ENCODE results near the gene CRY2.
"Not testable (repeated sequence)": the region's sequence is repeated elsewhere in the genome, so short reads cannot be mapped to it uniquely, and the experiment has no call there.

CRY2 gene

DNA sequence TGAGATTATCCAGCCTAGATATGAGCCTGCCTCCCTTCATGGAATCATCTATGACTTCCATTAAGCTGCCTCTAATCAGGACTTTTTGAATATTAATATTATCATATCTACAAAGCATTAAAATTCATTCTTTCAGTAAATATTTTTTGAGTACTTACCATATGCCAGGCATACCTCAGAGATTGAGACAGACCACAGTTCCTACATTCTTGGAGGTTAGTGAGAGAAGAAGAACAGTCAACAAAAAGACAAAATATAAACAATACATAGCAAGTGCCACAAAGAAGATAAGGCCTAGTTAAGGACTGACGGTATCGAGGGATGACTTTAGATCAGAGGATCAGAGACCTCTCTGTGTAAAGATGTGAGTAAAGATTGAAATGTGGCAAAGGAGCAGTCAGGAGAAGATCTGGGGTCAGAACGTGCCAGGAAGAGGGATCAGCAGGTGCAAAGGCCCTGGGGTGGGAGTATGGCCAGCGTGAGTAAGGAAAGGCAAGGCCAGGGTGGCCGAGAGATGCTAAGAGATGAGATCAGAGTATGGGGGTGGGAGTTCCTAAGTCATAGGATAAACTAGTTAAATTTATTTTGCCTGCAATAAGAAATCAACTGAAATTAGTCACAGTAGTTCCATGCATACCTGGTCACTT, 26.9 kb upstream of the CRY2 start:
- FAIRE-seq (no peak), DNase-seq (ENCODE audit: insufficient read length, low spot score) (no peak)
- no peak for TF ChIP-seq POLR2A (IDR thresholded peaks at IDR 0.05; ENCODE audit: low read depth, low read length)

DNA sequence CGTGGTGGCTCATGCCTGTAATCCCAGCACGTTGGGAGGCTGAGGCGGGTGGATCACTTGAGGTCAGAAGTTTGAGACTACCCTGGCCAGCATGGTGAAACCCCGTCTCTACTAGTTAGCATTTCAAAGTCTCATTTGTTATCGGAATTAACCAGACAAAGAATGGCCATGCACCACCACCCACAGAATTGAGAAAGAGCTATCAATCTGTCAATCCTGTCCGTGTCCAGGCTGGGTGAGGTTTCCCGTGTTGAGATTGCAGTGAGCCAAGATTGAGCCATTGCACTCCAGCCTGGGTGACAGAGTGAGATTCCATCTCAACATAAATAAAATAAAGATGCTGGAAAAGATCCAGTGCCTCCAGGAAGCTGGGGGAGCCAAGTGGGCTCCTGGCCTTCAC, 20.8 kb upstream of the CRY2 start:
- FAIRE-seq = peak; percentile 90
- not testable (repeated sequence) for DNase-seq (ENCODE audit: insufficient read length, low spot score)

DNA sequence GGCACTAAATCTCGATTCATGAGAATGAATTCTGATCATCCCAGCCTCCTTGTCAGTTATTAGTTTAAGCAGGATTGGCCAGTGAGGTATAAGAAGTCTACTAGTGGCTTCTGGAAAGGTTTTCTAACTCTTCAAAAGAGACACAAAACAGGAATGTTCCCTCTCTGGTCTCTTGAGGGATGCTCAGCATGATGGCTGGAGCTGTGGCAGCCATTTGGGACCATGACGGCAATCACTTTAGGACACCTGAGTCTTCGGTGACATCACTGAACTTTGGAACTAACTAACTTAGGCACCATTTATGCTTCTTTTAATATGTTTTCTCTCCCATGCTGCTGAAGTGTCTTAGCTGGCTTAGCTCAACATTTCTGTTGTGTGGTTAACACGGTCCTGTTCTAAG, 20.2 kb upstream of the CRY2 start:
- DNase-seq (ENCODE audit: insufficient read length, low spot score) (no peak), FAIRE-seq (no peak)
- no peak for TF ChIP-seq POLR2A (IDR thresholded peaks at IDR 0.05; ENCODE audit: low read depth, low read length)

DNA sequence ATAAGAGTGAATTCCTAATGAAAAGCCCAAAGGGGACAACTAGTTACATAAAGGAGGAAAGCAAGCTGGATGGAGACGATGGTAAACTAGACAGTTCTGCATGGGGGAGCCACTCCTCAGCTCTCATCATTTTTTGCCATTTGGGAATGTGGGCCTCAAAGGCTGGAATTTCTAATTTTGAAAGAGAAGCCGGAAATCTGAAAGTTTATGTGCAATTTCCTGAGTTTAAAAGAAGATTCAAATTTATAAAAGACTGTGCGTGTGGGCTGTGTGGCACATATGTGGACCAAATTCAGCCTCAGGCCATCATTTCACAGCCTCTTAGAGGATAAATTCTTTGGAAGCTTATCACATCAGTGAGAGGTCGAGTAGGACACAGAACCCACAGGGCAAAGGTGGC, 18.3 kb upstream of the CRY2 start:
- no peak for FAIRE-seq
- TF ChIP-seq POLR2A (IDR thresholded peaks at IDR 0.05; ENCODE audit: low read depth, low read length) = no peak
- DNase-seq (ENCODE audit: insufficient read length, low spot score) = no peak

DNA sequence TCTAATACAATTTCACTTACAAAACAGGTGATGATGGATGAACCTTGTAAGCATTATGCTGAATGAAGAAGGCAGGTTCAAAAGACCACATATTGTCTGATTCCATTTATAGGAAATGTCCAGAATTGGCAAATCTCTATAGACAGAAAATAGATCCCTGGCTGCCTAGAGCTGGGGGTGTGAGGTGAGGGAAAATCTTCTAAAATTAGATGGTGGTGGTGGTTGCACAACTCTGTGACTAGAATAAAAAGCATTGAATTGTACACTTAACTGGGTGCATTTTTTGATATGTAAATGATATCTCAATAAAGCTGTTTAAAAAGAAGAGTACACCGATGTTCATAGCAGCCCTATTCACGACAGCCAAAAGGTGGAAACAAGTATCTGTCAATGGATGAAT, 16.7 kb upstream of the CRY2 start:
- FAIRE-seq = no peak
- TF ChIP-seq POLR2A (IDR thresholded peaks at IDR 0.05; ENCODE audit: low read depth, low read length) = no peak
- no peak for DNase-seq (ENCODE audit: insufficient read length, low spot score)

DNA sequence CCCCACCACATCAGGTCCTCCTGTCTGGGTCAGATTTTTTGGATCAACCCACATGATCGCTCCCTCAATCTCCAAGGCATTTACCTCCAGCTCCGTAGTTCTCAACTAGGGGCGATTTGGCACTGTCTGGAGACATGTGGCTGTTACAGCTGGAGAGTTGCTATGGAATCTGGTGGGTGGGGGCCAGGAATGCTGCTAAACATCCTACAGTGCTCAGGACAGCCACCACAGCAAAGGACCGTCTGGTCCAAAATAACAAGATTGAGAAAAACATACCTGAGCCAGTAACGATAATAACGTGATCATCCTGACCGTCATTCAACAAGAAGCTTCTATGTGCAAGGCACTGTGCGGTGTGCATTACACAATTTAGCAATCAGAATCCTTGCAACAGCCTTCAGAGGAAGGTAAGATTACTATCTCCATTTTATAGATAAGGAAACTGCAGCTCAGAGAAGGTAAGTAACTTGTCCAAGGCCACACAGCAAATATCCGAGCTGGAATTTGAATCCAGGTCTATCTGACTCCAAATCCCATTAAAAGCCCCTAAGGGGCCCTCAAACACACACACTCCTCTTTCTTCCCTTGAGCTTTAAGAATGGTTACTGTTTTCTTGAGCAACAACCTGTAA, 14.3 kb upstream of the CRY2 start:
- FAIRE-seq = no peak
- no peak for TF ChIP-seq POLR2A (IDR thresholded peaks at IDR 0.05; ENCODE audit: low read depth, low read length)
- DNase-seq (ENCODE audit: insufficient read length, low spot score) = no peak

DNA sequence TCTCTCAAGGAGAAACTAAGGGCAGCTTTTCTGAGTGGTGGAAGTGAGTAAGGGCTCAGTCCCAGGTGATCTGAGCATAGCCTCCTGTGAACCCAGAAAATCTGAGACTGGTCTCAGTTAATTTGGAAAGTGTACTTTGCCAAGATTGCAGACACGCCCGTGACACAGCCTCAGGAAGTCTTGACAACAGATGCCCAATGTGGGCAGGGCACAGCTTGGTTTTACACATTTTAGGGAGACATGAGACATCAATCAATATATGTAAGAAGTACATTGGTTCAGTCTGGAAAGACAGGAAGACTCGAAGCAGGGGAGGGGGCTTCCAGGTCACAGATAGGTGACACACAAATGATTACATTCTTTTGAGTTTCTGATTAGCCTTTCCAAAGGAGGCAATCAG, 13.5 kb upstream of the CRY2 start:
- DNase-seq (ENCODE audit: insufficient read length, low spot score) (no peak), FAIRE-seq (no peak)
- TF ChIP-seq POLR2A (IDR thresholded peaks at IDR 0.05; ENCODE audit: low read depth, low read length) = no peak

DNA sequence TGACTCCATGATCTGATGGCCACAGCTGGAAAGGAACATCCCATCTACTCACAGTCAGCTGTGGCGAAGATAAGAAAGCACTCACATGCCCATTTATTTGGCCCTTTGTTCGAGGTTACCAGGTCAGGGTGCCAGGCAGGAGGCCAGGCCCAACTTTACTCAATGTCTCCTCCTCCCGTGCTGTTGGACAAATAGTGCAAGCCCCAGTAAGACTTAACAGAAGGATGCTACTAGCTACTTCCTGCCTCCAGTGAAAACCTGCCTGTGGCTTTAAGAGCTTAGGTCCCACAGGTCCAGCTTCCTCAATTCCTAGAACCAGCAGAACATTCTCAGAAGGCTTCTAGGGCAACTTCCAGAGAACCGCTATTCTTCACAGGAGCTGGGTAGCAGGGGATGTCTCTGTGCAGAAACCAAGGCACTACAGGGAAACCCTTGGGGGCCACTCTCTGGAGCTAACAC, 12.9 kb upstream of the CRY2 start:
- FAIRE-seq (no peak), DNase-seq (ENCODE audit: insufficient read length, low spot score) (no peak)
- TF ChIP-seq POLR2A (IDR thresholded peaks at IDR 0.05; ENCODE audit: low read depth, low read length) = no peak

DNA sequence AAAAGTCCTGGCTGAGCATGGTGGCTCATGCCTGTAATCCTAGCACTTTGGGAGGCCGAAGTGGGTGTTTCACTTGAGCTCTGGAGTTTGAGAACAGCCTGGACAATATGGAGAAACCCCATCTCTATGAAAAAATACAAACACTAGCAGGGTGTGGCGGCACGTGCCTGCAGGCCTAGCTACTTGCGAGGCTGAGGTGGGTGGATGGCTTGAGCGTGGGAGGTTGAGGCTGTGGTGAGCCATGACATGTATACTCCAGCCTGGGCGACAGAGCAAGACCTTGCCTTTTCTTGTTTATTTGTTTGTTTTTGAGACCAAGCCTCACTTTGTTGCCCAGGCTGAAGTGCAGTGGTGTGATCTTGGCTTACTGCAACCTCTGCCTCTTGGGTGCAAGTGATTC, 8.1 kb upstream of the CRY2 start:
- TF ChIP-seq POLR2A (IDR thresholded peaks at IDR 0.05; ENCODE audit: low read depth, low read length) = no peak
- no peak for DNase-seq (ENCODE audit: insufficient read length, low spot score)
- FAIRE-seq = no peak

DNA sequence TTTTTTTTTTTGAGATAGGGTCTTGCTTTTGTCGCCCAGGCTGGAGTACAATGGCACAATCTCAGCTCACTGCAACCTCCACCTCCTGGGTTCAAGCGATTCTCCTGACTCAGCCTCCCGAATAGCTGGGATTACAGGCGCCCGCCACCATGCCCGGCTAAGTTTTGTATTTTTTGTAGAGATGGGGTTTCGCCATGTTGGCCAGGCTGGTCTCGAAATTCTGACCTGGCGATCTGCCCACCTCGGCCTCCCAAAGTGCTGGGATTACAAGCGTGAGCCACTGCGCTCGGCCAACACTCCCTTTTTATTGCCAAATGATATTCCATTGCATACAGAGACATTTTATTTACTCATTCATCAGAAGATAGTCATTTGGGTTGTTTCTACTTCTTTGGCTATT, 7.0 kb upstream of the CRY2 start:
- DNase-seq (ENCODE audit: insufficient read length, low spot score); FAIRE-seq: not testable (repeated sequence)

DNA sequence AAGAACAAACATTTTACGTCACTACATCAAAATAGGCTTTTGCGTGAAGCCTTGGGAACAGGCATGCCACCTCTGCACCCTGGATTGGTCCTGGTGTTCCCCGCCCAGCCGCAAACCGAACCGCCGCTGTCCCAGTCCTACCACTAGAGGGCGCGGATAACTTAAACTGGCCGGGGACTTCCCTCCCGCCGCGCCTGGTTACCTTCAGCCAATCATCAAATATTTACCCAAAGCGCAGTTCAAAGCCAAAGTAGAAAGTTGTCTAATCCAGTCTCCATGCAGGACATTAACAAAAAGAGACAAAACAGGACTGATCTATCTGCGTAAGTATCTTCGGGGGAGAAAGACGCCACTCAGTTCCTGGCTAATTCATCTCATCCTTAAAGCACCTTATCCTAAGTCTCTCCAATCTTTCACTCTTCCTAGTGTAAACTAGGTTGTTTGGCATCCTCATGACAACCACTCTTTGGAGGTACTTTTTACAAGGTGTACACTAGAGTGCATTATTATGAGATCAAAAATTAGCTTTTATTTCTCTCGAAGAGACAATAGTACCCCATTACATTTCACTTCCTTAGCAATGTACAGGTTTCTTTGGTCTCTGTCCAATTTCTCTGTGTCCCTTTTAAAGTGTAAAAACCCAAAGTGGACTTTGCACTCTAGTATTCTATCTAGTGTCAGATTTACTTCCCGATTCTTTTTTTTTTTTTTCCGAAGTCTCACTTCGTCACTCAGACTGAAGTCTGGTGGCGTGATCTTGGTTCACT, 3.9 kb upstream of the CRY2 start:
- DNase-seq (ENCODE audit: insufficient read length, low spot score) = peak; percentile 80
- FAIRE-seq = peak; percentile 69
- TF ChIP-seq POLR2A (IDR thresholded peaks at IDR 0.05; ENCODE audit: low read depth, low read length) = no peak

DNA sequence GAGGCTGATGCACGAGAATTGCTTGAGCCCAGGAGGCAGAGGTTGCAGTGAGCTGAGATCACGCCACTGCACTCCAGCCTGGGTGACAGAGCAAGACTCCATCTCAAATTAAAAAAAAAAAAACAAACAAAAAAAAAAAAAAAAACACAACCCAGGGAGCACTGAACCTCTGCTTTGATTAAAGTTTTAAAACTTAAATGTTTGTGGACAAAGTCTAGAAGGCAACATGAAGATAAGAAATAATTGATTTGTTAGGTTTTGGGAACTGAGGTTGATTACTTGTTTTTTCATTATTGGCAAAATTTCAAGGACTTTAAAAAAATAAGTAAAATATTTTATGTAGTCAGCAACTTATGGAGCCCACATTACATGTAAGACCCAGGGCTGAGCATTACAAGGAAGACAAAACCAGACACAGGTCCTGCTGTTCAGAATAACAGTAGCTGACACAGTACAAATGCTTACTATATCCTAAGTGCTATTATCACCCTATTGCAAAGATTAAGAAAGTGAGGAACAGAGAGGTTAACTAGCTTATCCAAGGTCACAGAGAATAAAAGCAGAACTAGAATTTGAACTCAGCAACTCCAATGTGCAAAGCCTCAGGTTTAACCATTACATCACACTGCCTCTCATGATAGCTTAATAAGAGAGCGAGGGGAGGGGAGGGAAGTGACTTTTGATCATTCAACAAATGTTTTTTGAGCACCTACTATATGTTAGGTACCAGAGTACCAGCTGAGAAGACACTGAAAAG, 2.3 kb upstream of the CRY2 start:
- no peak for TF ChIP-seq POLR2A (IDR thresholded peaks at IDR 0.05; ENCODE audit: low read depth, low read length)
- no peak for DNase-seq (ENCODE audit: insufficient read length, low spot score)
- FAIRE-seq = no peak

DNA sequence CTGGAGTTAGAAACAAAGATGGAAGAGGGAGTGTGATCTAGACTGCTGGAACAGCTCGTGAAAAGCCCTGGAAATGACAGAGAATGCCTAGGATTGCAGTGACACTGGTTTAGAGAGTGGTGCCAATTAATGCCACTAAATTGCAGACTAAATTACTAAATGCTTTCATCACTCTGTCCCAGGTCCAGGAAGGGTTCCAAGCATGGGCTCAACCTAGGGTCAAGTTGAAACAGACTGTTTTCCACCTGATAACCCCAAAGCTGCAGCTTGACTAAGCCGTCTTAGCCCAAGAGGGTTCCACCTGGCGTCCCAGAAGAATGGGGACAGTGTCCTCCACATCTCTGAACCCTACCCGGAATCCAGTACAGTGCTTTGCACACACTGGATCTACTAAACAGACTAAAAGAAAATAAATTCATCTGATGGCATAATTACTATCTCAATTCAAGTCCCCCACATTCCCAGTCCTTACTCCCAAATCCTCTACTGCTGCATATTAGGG, 1.1 kb upstream of the CRY2 start:
- FAIRE-seq (no peak), DNase-seq (ENCODE audit: insufficient read length, low spot score) (no peak)
- no peak for TF ChIP-seq POLR2A (IDR thresholded peaks at IDR 0.05; ENCODE audit: low read depth, low read length)

DNA sequence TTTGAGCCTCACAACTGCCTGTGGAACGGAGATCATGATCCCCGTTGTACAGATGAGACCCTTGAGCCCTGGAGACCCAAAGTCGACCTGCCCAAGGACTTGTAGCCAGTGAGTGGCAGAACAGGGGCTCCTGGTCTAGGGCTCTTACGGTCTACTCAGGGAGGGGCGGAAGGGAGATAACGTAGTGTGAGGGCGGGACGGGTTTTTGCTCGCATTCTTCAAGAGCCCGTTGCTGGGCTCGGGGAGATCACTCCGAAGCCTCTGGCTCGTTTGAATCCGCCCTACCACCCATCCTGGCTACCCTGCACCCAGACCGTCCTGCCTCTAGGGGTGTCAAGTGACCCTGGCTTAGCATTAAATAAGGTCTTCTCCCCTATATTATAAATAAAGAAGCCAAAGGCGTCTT, 639 bp downstream of the CRY2 start:
- TF ChIP-seq POLR2A (IDR thresholded peaks at IDR 0.05; ENCODE audit: low read depth, low read length) = no peak
- DNase-seq (ENCODE audit: insufficient read length, low spot score) (peak; percentile 49), FAIRE-seq (no peak)
